ENCODE measurements around the gene NR2F2. TPM values are rescaled to one million over a fixed set of nuclear protein-coding genes. Genes with fewer than 3 reads are reported as not detected.
A peak's percentile ranks its signal among the peaks of the same experiment; 100 is the strongest.

The NR2F2 gene
- total RNA-seq, 1 donor from 2014 or later: 135 TPM

GRCh38 chr15:96322536-96323318 lies 7.8 kb upstream of the NR2F2 start:
- Mint-ChIP-seq H3K27me3 (peaks cover 46% of the 10 kb centered on the region), H3K9me3 (no peaks in the 10 kb centered on the region), H3K4me1 (ENCODE audit: unreplicated experiment) (peaks cover 38% of the 10 kb centered on the region), H3K4me3 (peak overlapping the region; percentile 96), H3K27ac (peak overlapping the region; percentile 98), H3K36me3 (peaks cover 3% of the 10 kb centered on the region)
- TF ChIP-seq CTCF (conservative IDR thresholded peaks at IDR 0.05): no peak
- DNase-seq (ENCODE audit: extremely low spot score, unreplicated experiment): peak; percentile 77

GRCh38 chr15:96323319-96324145 lies 7.0 kb upstream of the NR2F2 start:
- H3K9me3 Mint-ChIP-seq: no peaks in the 10 kb centered on the region
- H3K4me1 Mint-ChIP-seq (ENCODE audit: unreplicated experiment): peaks cover 38% of the 10 kb centered on the region
- peak overlapping the region; percentile 98 for H3K27ac Mint-ChIP-seq
- H3K36me3 Mint-ChIP-seq: peaks cover 3% of the 10 kb centered on the region
- TF ChIP-seq CTCF (conservative IDR thresholded peaks at IDR 0.05): no peak
- H3K4me3 Mint-ChIP-seq: peak overlapping the region; percentile 96
- no peak for DNase-seq (ENCODE audit: extremely low spot score, unreplicated experiment)
- H3K27me3 Mint-ChIP-seq: peaks cover 46% of the 10 kb centered on the region

- Mint-ChIP-seq H3K4me3 (peak overlapping the region; percentile 96), H3K36me3 (peaks cover 3% of the 10 kb centered on the region), H3K4me1 (ENCODE audit: unreplicated experiment) (peaks cover 43% of the 10 kb centered on the region), H3K27ac (peak overlapping the region; percentile 98), H3K9me3 (no peaks in the 10 kb centered on the region), H3K27me3 (peaks cover 42% of the 10 kb centered on the region)
- TF ChIP-seq CTCF (conservative IDR thresholded peaks at IDR 0.05): no peak
- no peak for DNase-seq (ENCODE audit: extremely low spot score, unreplicated experiment)
These were observed 6.2 kb upstream of the NR2F2 start for GRCh38 chr15:96324192-96324895.

GRCh38 chr15:96324940-96325540 lies 5.5 kb upstream of the NR2F2 start:
- Mint-ChIP-seq H3K4me1 (ENCODE audit: unreplicated experiment) (peaks cover 45% of the 10 kb centered on the region), H3K4me3 (peak overlapping the region; percentile 96), H3K36me3 (peaks cover 3% of the 10 kb centered on the region), H3K27me3 (peaks cover 37% of the 10 kb centered on the region), H3K27ac (peak overlapping the region; percentile 98), H3K9me3 (no peaks in the 10 kb centered on the region)
- DNase-seq (ENCODE audit: extremely low spot score, unreplicated experiment): no peak
- no peak for TF ChIP-seq CTCF (conservative IDR thresholded peaks at IDR 0.05)
